Lung (tissue), 12 donors: Measurements from ENCODE around the gene SEMA3C. TPM values are rescaled to one million over a fixed set of nuclear protein-coding genes. Genes with fewer than 3 reads are reported as not detected.

Experiments used
- ATAC-seq: fragments of 200-7000 bp; cut with Tn5 transposase; one replicate; pipeline ENCODE4 v1.9.1; 2020; ENCODE audit warnings: moderate number of reproducible peaks; ENCODE audit not compliant: insufficient read depth, low FRiP score
- DNase-seq, 3 donors: peaks; one replicate each; pipeline ENCODE4 v3.0.0-alpha.2; 2013 to 2017
- H3K27ac ChIP-seq, 2 donors: one replicate each; pipeline ENCODE4 v1.5.1; 2013; ENCODE audit warnings: mild to moderate bottlenecking in 2 of 2, moderate library complexity in 2 of 2, control low read depth in 1 of 2, inconsistent platforms in 1 of 2, low read depth in 1 of 2, low read length in 1 of 2
- H3K27me3 ChIP-seq, 3 donors: one replicate each; pipeline ENCODE4 v1.5.1; 2013; ENCODE audit warnings: low read length in 2 of 3; ENCODE audit not compliant: control insufficient read depth in 3 of 3, insufficient read depth in 3 of 3
- H3K36me3 ChIP-seq, 4 donors: one replicate each; pipeline ENCODE4 v1.5.1; 2013; ENCODE audit warnings: low read length in 4 of 4, mild to moderate bottlenecking in 1 of 4, moderate library complexity in 1 of 4; ENCODE audit not compliant: control insufficient read depth in 4 of 4, insufficient read depth in 4 of 4
- H3K4me1 ChIP-seq, 5 donors: one replicate each; pipeline ENCODE4 v1.5.1; 2013; ENCODE audit warnings: low read length in 5 of 5, mild to moderate bottlenecking in 2 of 5, moderate library complexity in 1 of 5; ENCODE audit not compliant: control insufficient read depth in 5 of 5, insufficient read depth in 5 of 5
- H3K4me3 ChIP-seq: one replicate; pipeline ENCODE4 v1.5.1; 2013; ENCODE audit warnings: mild to moderate bottlenecking, control low read depth, moderate library complexity
- H3K9ac ChIP-seq, 2 donors: one replicate each; pipeline ENCODE4 v1.5.1; 2013; ENCODE audit warnings: low read length in 2 of 2, control low read depth in 1 of 2; ENCODE audit not compliant: insufficient read depth in 1 of 2
- H3K9me3 ChIP-seq, 4 donors: one replicate each; pipeline ENCODE4 v1.5.1; 2013; ENCODE audit warnings: low read length in 3 of 4, mild to moderate bottlenecking in 1 of 4, moderate library complexity in 1 of 4; ENCODE audit not compliant: control insufficient read depth in 4 of 4, insufficient read depth in 3 of 4
- CTCF ChIP-seq: IDR thresholded peaks from 2 replicates; pipeline ENCODE4 v1.5.1; 2012; ENCODE audit warnings: mild to moderate bottlenecking; ENCODE audit errors: control extremely low read depth, extremely low read depth
- WGBS, 2 donors: extraction: QIAGEN DNeasy Blood & Tissue Kit; methylation state at CpG; one replicate each; pipeline ENCODE4 v1.1.7; 2013; 5-methylcytosine and 5-hydroxymethylcytosine counted together
- polyA plus RNA-seq, 2 donors: library from polyadenylated mRNA; stranded (reverse); fragments of 200-250 nt; gene quantifications; one replicate each; pipeline ENCODE4 v1.2.1, GENCODE V29; 2013
- total RNA-seq, 2 donors: library from RNA; depleted of rRNA in 1 of 2; stranded (reverse); fragments of >200 nt in 1 of 2; gene quantifications; one replicate each; pipeline ENCODE4 v1.2.1, GENCODE V29; 2014 to 2021
- donor health status: control.
- donor health status: control.
- donor health status: Bipolar disorder and iron deficiency.
- donor health status: healthy.
- donor health status: DM: yes; HTN: yes; CAD: no.

The SEMA3C gene
- total and polyA plus RNA-seq, 4 donors: 6.9 to 87.2 (median 33.7) TPM

- Histone ChIP-seq H3K4me1 (peaks cover 0 to 19% (median 5%) of the 10 kb centered on the region in 5 donors), H3K27me3 (no peaks in the 10 kb centered on the region), H3K4me3 (no peak overlapping the region), H3K36me3 (no peaks in the 10 kb centered on the region), H3K9me3 (no peaks in the 10 kb centered on the region), H3K9ac (no peak overlapping the region), H3K27ac (peak overlapping the region in 1 of 2 donors; percentile 50)
- DNase-seq (no peak), ATAC-seq (peak; percentile 47)
- no peak for TF ChIP-seq CTCF
- 61 to 75% methylated on average over 4 of the region's 4 CpGs for WGBS, 2 donors
Measured at GRCh38 chr7:80941208-80941758, 22.4 kb upstream of the SEMA3C start.

DNA sequence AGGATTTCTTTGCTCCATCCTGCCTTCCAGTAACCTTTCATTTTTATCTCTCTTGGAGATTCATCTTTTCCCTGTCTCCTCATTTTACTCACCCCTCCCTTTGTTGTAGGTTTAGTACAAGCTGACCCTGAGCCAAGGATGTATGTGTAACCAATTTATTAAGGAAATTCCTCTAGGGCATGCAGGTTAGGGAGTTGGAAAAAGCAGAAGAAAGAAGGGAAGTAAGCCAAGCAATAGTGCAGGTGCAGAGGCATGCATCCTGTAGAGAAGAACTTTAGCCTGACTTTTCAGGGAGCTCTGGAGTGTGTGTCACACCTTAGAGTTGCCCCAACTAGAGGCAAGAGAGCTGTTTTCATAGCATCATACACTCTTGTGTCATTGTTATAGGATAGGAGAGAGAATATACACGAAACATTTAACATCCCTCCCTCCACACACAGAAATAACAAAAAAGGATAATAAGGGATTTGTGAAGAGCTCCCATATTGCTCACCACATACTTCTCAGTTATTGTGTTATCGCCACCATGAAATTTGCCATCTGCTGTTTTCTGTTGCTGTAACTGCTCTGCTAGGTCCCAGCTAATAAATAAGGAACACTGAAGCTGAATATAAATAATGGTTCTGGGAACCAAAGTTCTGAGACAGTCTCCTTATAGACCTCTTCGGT, 21.8 kb upstream of the SEMA3C start:
- no peak for DNase-seq
- Histone ChIP-seq H3K9ac (no peak overlapping the region), H3K27me3 (no peaks in the 10 kb centered on the region), H3K4me3 (no peak overlapping the region), H3K4me1 (peaks cover 0 to 19% (median 5%) of the 10 kb centered on the region in 5 donors), H3K27ac (peak overlapping the region; percentile 50 to 52), H3K36me3 (no peaks in the 10 kb centered on the region), H3K9me3 (no peaks in the 10 kb centered on the region)
- no peak for ATAC-seq
- 81 to 86% methylated on average over 3 of the region's 3 CpGs for WGBS, 2 donors
- TF ChIP-seq CTCF: no peak

GRCh38 chr7:80937336-80937735, 18.5 kb upstream of the SEMA3C start:
- H3K36me3 ChIP-seq: no peaks in the 10 kb centered on the region
- DNase-seq: no peak
- WGBS, 2 donors: 80 to 83% methylated on average over 3 of the region's 3 CpGs

More at GRCh38 chr7:80937336-80937735, 18.5 kb upstream of the SEMA3C start:
- ATAC-seq: no peak
- Histone ChIP-seq H3K27me3 (no peaks in the 10 kb centered on the region), H3K4me3 (no peak overlapping the region), H3K27ac (no peak overlapping the region), H3K9me3 (no peaks in the 10 kb centered on the region), H3K4me1 (peaks cover 0 to 14% (median 3%) of the 10 kb centered on the region in 5 donors), H3K9ac (no peak overlapping the region)
- TF ChIP-seq CTCF: no peak
